Adipocyte (in vitro differentiated cells): ENCODE data around the gene EIPR1.

ENCODE experiments used
- DNase-seq: peaks from one replicate; pipeline ENCODE4 v3.0.0-alpha.2; 2015; ENCODE audit warnings: low read depth
- H3K27me3 ChIP-seq: replicated peaks from 2 replicates; pipeline ENCODE4 v1.7.0; 2013; ENCODE audit warnings: mild to moderate bottlenecking, low read length, moderate library complexity; ENCODE audit not compliant: control insufficient read depth, insufficient read depth
- H3K36me3 ChIP-seq: 2 replicates; pipeline ENCODE4 v1.7.0; 2013; ENCODE audit warnings: low read length, mild to moderate bottlenecking, moderate library complexity; ENCODE audit not compliant: control insufficient read depth, insufficient read depth, severe bottlenecking
- H3K4me1 ChIP-seq: 2 replicates; pipeline ENCODE4 v1.7.0; 2013; ENCODE audit warnings: mild to moderate bottlenecking, low read length, moderate library complexity; ENCODE audit not compliant: control insufficient read depth, insufficient read depth
- H3K4me3 ChIP-seq: 2 replicates; pipeline ENCODE4 v1.7.0; 2013; ENCODE audit warnings: mild to moderate bottlenecking, low read length, moderate library complexity
- H3K9ac ChIP-seq: 2 replicates; pipeline ENCODE4 v1.7.0; 2013; ENCODE audit warnings: mild to moderate bottlenecking, low read length, moderate library complexity
- H3K9me3 ChIP-seq: 2 replicates; pipeline ENCODE4 v1.7.0; 2013; ENCODE audit warnings: mild to moderate bottlenecking, low read length, moderate library complexity; ENCODE audit not compliant: control insufficient read depth

Gene EIPR1

DNA sequence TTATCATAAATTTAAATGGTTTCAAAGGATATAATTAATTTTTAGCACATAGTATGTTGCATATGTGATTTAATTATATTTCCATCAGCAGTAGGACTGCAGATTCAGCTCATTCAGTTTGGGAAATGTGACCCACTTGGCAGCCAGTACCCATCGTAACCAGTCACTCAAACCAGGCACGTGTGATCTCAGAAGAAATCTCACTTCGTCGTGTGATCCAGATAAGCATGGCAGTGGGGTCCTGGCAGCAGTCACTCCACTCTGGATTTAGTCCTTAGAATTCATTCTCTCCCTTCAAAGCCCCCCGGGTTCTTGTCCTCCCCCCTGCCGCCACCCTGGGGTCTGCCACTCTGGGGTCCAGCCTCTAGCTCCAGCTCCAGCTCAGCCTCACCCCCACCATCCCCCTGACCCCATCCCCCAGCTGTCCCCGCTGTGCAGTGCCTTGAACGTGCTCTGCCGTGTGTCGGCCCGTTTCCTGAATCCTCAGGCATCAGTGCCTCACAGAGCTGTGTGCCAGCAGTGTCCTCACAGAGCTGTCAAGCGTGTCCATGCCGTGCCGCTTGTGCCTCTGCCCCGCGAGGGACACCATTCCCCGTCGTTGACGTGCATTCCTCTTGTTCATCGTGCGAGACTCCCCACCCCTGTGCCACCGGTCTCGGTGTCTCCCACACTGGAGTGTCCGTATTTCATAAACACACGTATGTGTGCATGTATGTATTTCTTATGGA lies 36.7 kb upstream of the EIPR1 start:
- H3K9ac ChIP-seq = no peak overlapping the region
- no peaks in the 10 kb centered on the region for H3K27me3 ChIP-seq
- no peak for DNase-seq
- H3K9me3 ChIP-seq = no peaks in the 10 kb centered on the region
- no peaks in the 10 kb centered on the region for H3K4me1 ChIP-seq
- H3K36me3 ChIP-seq = peaks cover 26% of the 10 kb centered on the region
- H3K4me3 ChIP-seq = no peak overlapping the region

DNA sequence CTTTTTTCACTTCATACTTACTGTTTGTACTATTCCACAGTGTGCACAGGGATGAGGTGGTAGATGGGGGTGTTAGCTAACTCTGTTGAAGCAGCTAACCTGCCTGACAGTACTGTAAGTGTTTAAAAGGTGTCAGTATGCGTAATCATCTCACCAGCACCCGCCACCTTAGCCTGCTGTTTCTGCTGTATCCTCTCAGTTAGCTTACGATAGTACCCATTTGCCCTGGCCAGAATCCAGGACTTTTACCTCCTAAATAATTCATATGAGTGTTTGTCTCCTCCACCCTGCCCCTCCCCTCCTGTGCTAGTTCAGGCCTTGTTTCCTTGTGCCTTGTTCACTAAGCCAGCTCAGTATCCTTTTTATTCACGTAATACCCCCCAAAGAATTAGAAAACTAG lies 36.1 kb upstream of the EIPR1 start:
- no peaks in the 10 kb centered on the region for H3K27me3 ChIP-seq
- H3K4me3 ChIP-seq = no peak overlapping the region
- no peaks in the 10 kb centered on the region for H3K4me1 ChIP-seq
- peaks cover 22% of the 10 kb centered on the region for H3K36me3 ChIP-seq
- no peaks in the 10 kb centered on the region for H3K9me3 ChIP-seq
- H3K9ac ChIP-seq = no peak overlapping the region
- DNase-seq = no peak

DNA sequence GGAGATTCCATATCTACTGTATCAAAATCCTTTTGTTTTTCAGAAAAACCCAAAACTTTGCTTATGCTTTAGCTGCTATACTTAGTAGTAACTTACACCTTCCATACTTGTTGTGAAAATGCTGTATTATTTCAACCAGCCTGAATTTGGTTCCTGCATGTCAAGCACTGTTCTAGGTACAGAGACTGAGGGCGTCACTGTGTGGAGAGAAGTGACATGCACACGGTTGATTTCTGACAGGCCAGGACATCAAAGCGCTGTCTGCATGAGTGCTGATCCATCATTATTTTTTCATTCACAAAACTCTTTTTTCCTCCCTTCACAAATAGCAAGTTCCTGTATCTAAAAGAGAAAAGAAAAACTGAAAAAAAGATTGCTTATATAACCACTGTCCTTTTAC lies 33.5 kb upstream of the EIPR1 start:
- no peaks in the 10 kb centered on the region for H3K27me3 ChIP-seq
- no peak overlapping the region for H3K9ac ChIP-seq
- peaks cover 16% of the 10 kb centered on the region for H3K36me3 ChIP-seq
- no peaks in the 10 kb centered on the region for H3K4me1 ChIP-seq
- H3K9me3 ChIP-seq = no peaks in the 10 kb centered on the region
- DNase-seq = no peak
- H3K4me3 ChIP-seq = no peak overlapping the region

DNA sequence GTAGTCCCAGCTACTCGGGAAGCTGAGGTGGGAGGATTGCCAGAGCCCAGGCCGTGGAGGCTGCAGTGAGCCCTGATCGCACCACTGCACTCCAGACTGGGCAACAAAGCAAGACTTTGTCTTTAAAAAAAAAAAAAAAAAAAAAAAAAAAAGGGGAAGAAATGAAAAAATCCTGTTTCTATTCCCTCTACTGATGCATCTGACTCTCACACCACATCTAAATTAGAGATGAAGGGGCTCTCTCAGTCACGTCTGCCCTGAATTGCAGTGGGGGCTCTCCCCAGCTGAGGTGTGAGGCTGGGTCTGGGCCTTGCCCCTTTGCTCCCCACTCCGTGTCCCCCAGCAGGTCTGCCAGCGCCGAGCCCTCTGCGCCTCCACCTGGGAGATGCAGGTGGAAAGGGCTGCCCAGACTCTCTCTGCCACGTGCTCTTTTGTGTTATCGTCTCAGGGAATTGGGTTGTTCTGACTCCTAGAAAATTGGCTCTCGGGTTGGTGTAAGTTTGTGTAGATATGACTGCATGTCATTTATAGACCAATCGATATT lies 32.1 kb upstream of the EIPR1 start:
- DNase-seq = no peak
- Histone ChIP-seq H3K9ac (no peak overlapping the region), H3K36me3 (peaks cover 16% of the 10 kb centered on the region), H3K27me3 (no peaks in the 10 kb centered on the region), H3K9me3 (no peaks in the 10 kb centered on the region), H3K4me1 (no peaks in the 10 kb centered on the region), H3K4me3 (no peak overlapping the region)

DNA sequence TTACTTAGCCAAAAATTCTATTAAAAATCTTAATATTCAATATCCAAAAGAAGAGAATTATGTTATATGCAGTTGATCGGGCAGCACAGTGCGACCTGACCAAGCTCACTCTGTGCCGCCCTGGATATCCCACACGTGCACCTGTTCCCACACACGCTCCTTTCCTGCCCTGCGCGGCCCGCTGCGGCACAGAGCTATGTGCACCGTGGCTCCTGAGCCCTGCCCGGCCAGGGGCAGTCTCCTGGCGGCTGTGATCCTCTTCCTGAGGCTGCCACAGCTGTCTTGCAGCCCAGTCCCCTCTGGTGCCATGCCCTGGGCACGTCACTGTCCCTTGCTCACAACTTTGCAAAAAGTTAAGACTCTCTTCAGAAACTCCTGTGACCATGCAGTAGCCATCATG lies 31.2 kb upstream of the EIPR1 start:
- Histone ChIP-seq H3K9me3 (no peaks in the 10 kb centered on the region), H3K4me1 (no peaks in the 10 kb centered on the region), H3K27me3 (no peaks in the 10 kb centered on the region), H3K36me3 (peaks cover 16% of the 10 kb centered on the region), H3K4me3 (no peak overlapping the region), H3K9ac (no peak overlapping the region)
- no peak for DNase-seq

DNA sequence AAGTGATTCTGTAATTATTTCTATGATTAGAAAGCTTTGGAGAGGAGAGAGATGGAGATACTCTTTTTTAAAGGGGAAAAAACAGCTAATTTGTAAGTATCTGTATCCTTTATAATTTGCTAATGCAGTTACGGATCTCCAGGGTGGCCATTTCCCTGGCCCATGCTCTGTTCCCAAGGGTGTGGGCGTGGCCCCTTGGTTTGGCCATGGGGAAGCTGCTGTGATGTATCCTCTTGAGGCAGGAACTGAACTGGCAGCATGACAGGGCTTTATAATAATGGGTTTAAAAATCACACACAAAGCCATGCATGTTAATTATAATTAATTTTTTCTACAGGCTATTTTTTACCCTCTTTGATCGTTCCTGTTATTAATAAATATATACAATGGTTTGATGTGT lies 28.9 kb upstream of the EIPR1 start:
- Histone ChIP-seq H3K9ac (no peak overlapping the region), H3K36me3 (peaks cover 29% of the 10 kb centered on the region), H3K4me1 (no peaks in the 10 kb centered on the region), H3K27me3 (no peaks in the 10 kb centered on the region), H3K4me3 (no peak overlapping the region), H3K9me3 (no peaks in the 10 kb centered on the region)
- DNase-seq = no peak

DNA sequence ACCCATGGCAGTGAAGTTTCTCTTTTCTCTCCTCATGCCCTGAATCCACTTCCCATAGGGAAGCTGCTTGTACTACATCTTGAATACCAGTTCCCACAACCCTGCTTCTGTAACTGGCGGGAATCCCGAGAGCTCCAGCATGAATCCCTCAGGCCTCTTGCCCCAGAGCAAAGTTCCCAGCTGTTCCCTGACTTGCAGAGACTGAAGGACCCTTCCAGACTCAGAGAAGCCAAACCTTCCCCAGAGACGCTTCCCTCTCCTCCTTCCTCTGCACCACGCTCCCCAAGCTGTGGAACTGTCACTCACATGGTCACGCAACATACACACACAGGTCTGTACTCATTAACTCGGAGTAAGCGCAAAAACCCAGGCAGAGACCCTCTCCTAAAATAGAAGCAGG lies 28.3 kb upstream of the EIPR1 start:
- no peaks in the 10 kb centered on the region for H3K4me1 ChIP-seq
- H3K4me3 ChIP-seq = no peak overlapping the region
- H3K27me3 ChIP-seq = no peaks in the 10 kb centered on the region
- H3K9me3 ChIP-seq = no peaks in the 10 kb centered on the region
- no peak overlapping the region for H3K9ac ChIP-seq
- no peak for DNase-seq
- peaks cover 35% of the 10 kb centered on the region for H3K36me3 ChIP-seq

DNA sequence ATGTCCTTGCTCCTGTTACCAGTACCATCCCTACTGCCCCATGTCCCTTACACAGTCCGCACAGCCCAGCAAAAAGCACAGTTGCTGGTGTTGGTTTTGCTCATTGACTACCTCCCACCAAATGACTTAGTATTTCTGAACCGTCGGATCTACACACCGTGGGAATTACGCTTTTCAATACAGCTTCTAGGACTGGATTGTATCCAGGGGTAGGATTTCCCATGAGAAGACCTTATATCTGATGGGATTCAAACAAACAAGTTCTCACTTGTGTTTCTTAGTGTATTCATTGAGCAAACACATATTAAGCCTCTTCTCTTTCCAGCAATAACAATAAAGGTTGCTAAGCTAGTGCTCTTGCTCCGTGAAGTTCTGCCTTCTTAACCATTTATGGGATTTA lies 27.7 kb upstream of the EIPR1 start:
- no peak overlapping the region for H3K9ac ChIP-seq

DNA sequence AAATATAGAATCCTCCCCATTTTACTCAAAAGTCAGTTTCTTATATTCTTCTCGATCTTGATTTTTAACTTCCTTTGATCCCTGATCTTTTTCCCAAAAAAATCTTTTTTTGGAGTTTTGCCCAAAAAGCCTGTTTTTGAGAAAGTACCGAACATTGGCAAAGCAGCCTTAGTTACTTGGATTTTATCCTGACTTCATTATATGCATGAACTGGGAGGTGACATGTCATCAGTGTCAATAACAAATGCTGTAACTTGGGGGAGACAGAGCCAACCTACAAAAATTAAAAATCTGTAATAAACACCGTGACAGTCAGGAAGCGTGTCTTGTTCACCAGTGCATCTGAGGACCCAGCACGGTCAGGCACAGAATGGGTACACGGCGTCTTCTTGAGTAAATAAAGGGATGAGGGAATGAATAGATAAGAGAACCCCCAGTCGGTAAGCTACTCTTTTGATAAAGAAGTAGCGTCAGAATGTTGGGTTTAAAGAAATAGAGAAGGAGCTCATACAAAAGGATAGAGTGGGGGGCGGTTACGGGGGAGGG lies 26.8 kb upstream of the EIPR1 start:
- Histone ChIP-seq H3K4me3 (no peak overlapping the region), H3K27me3 (no peaks in the 10 kb centered on the region), H3K4me1 (no peaks in the 10 kb centered on the region), H3K9ac (no peak overlapping the region), H3K36me3 (peaks cover 41% of the 10 kb centered on the region), H3K9me3 (no peaks in the 10 kb centered on the region)
- DNase-seq = no peak

More for the DNA sequence above, 27.7 kb upstream of the EIPR1 start:
- Histone ChIP-seq H3K36me3 (peaks cover 41% of the 10 kb centered on the region), H3K9me3 (no peaks in the 10 kb centered on the region), H3K4me1 (no peaks in the 10 kb centered on the region), H3K4me3 (no peak overlapping the region), H3K27me3 (no peaks in the 10 kb centered on the region)
- no peak for DNase-seq

DNA sequence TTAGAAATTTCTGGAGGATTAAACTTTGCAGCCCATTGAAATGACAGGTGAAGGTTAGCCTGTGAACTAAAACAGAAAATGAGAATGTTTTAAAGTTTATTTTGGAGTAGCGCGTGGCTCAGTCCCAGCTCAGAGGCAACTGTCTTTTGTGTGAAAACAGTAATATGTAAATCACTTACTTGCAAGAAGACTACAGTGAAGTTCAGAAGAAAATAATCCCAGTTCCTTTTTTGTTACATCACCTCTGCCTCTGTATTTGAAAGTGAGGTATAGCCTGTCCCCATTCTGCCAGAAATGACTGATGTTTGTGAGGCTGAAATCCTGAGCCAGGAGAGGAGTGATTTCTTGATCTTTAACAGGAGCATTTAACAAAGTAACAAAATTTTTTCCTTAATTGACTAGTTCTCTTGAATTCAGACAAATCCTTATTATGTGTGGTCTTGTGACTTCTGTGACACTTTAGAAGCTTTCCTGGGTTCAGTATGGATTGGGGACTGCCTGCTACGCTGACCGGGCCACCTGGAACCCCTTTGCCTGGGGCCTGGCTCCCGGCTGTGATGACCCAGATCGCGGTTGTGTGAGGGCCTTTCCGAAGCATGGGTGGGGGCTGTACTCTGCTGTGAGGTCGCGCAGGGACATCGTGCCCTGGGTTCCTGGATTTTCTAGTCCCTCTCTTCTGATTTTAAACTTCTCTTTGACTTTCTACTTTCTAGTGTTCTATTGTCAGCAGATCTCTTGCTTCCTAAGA lies 26.1 kb upstream of the EIPR1 start:
- no peak overlapping the region for H3K4me3 ChIP-seq
- no peak overlapping the region for H3K9ac ChIP-seq
- H3K27me3 ChIP-seq = no peaks in the 10 kb centered on the region
- DNase-seq = no peak
- no peaks in the 10 kb centered on the region for H3K4me1 ChIP-seq
- H3K9me3 ChIP-seq = no peaks in the 10 kb centered on the region
- H3K36me3 ChIP-seq = peaks cover 44% of the 10 kb centered on the region

DNA sequence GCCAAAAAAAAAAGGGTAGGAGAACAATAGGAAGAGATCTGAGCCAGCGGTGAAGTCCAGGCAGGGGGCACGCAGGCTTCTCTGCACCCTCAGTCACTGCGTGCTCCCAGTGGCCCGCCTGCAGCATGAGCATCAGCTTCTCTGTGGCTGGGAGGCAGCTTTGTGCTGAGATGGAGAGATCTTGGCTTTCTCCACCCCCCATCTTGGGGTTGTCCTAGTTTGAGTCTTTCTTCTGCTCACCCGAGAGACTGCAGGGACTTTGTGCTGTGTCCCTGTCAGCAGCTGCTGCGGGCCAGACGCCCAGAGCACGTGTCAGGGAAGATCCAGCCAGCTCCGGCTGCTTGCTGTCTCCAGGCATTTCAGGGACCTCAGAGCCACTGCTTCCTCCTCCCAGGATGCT lies 22.2 kb upstream of the EIPR1 start:
- no peak for DNase-seq
- H3K4me1 ChIP-seq = no peaks in the 10 kb centered on the region
- H3K27me3 ChIP-seq = no peaks in the 10 kb centered on the region
- H3K9ac ChIP-seq = no peak overlapping the region
- H3K9me3 ChIP-seq = peaks cover 24% of the 10 kb centered on the region
- H3K36me3 ChIP-seq = peaks cover 60% of the 10 kb centered on the region
- H3K4me3 ChIP-seq = no peak overlapping the region
